K562 (cell line): ENCODE results near the gene PLEKHG1. TPM values are rescaled to one million over a fixed set of nuclear protein-coding genes. Genes with fewer than 3 reads are reported as not detected.

Source experiments
- ATAC-seq: fragments of 200-7000 bp; cut with Tn5 transposase; 3 replicates; pipeline ENCODE4 v1.9.1; 2020; ENCODE audit warnings: moderate library complexity
- BruUV-seq: library from RNA; stranded (reverse); fragments of 400-500 nt; replicated peaks from 2 replicates; lab custom pipeline; 2021; lab: Mats Ljungman, UMichigan
- CTCF ChIA-PET: fragments of 300-600 bp; formaldehyde crosslinking; extraction: SDS; loops from one replicate; lab custom pipeline; 2021; ENCODE audit warnings: low intra/inter-chr PET ratio; lab: Yijun Ruan, JAX
- POLR2A ChIA-PET: fragments of 300-600, 350-650 bp; sonication (Branson Sonifier 250); formaldehyde crosslinking; extraction: SDS; loops from one replicate; lab custom pipeline; 2021; ENCODE audit warnings: antibody characterized with exemption, inconsistent platforms; lab: Yijun Ruan, JAX
- DNase-seq, 4 experiments: peaks; one replicate each; pipeline versions ENCODE4 v3.0.0 to v3.0.0-alpha.2; 2011 to 2018; ENCODE audit warnings: low spot score in 3 of 4, mixed read lengths in 3 of 4; ENCODE audit errors: extremely low read depth in 1 of 4
- FAIRE-seq: peaks from 2 replicates; lab custom pipeline; 2011; peaks lifted over from hg19 to GRCh38; lab: Jason Lieb, UNC
- H2AFZ ChIP-seq: 2 replicates; pipeline ENCODE4 v1.6.0; 2011; ENCODE audit warnings: low read depth, low read length, control low read depth, inconsistent platforms
- H3K27ac ChIP-seq: fragments of 200-600 bp; 3 replicates; pipeline ENCODE4 v1.8.0; 2011; ENCODE audit warnings: low read depth, mild to moderate bottlenecking, control low read depth, inconsistent platforms, low read length, moderate library complexity, mixed read lengths; ENCODE audit errors: extremely low read depth
- H3K27me3 ChIP-seq, 2 experiments: fragments of 300-600 bp in 1 of 2; 2 replicates in 1 of 2; 3 replicates in 1 of 2; pipeline versions ENCODE4 v1.6.0 to v1.8.0; 2011; ENCODE audit warnings: inconsistent platforms in 2 of 2, low read length in 2 of 2, mild to moderate bottlenecking in 1 of 2, mixed read lengths in 1 of 2, moderate library complexity in 1 of 2; ENCODE audit not compliant: control insufficient read depth in 2 of 2, insufficient read depth in 2 of 2
- H3K36me3 ChIP-seq: fragments of 300-600 bp; 3 replicates; pipeline ENCODE4 v1.8.0; 2011; ENCODE audit warnings: mild to moderate bottlenecking, low read length, inconsistent platforms; ENCODE audit not compliant: control insufficient read depth, insufficient read depth
- H3K4me1 ChIP-seq, 2 experiments: fragments of 200-600 bp in 1 of 2; replicated peaks in 1 of 2; 2 replicates in 1 of 2; 3 replicates in 1 of 2; pipeline versions ENCODE4 v1.5.1 to v1.8.0; 2011; ENCODE audit warnings: inconsistent platforms in 2 of 2, low read length in 2 of 2, mild to moderate bottlenecking in 1 of 2, mixed read lengths in 1 of 2, moderate library complexity in 1 of 2; ENCODE audit not compliant: control insufficient read depth in 2 of 2, insufficient read depth in 2 of 2
- H3K4me2 ChIP-seq: 2 replicates; pipeline ENCODE4 v1.6.1; 2011; ENCODE audit warnings: low read length, control low read depth, inconsistent platforms, mixed read lengths; ENCODE audit not compliant: insufficient read depth
- H3K4me3 ChIP-seq: fragments of 200-600 bp; sonication (generic), shearing (Covaris generic); 2 replicates; pipeline ENCODE4 v1.5.1; 2016; ENCODE audit warnings: control low read depth, inconsistent platforms
- H3K79me2 ChIP-seq: fragments of 200-600 bp; 3 replicates; pipeline ENCODE4 v1.8.0; 2011; ENCODE audit warnings: low read length, inconsistent platforms; ENCODE audit not compliant: control insufficient read depth, insufficient read depth
- H3K9ac ChIP-seq, 2 experiments: 2 replicates each; pipeline versions ENCODE4 v1.6.0 to v1.6.1; 2011; ENCODE audit warnings: low read depth in 2 of 2, low read length in 2 of 2, control low read depth in 1 of 2, inconsistent platforms in 1 of 2, mild to moderate bottlenecking in 1 of 2, mixed read lengths in 1 of 2; ENCODE audit not compliant: insufficient read depth in 1 of 2
- H3K9me1 ChIP-seq: one replicate; pipeline ENCODE4 v1.6.0; 2011; ENCODE audit warnings: inconsistent platforms, mild to moderate bottlenecking, low read length, moderate library complexity; ENCODE audit not compliant: control insufficient read depth, insufficient read depth
- H3K9me3 ChIP-seq: replicated peaks from 2 replicates; pipeline ENCODE4 v1.5.1; 2011; ENCODE audit warnings: low read depth, low read length, inconsistent platforms; ENCODE audit not compliant: control insufficient read depth, insufficient read depth
- H4K20me1 ChIP-seq: replicated peaks from 2 replicates; pipeline ENCODE4 v1.6.1; 2011; ENCODE audit warnings: low read length, inconsistent platforms, mixed read lengths; ENCODE audit not compliant: control insufficient read depth, insufficient read depth
- CHD4 ChIP-seq: fragments of 200-600 bp; sonication (generic); IDR thresholded peaks from 3 replicates; pipeline ENCODE4 v1.6.1; 2012; ENCODE audit warnings: low read depth, mild to moderate bottlenecking, mixed read lengths, low read length, inconsistent platforms; ENCODE audit not compliant: insufficient read depth, insufficient replicate concordance, poor library complexity, severe bottlenecking
- FOXM1 ChIP-seq, 2 experiments: fragments of 450-650 bp in 1 of 2; sonication (generic) in 1 of 2; formaldehyde crosslinking in 1 of 2; IDR thresholded peaks; 2 replicates each; pipeline versions ENCODE4 v1.6.1 to v1.9.0; 2017 to 2022; ENCODE audit warnings: low read depth in 2 of 2, mild to moderate bottlenecking in 2 of 2, missing genetic modification reagents in 1 of 2, moderate library complexity in 1 of 2
- MYC ChIP-seq, 2 experiments: fragments of 250-450 bp in 1 of 2; sonication (Bioruptor Pico) in 1 of 2; IDR thresholded peaks; 2 replicates each; pipeline versions ENCODE4 v1.5.1 to v1.6.1; 2012 to 2021; ENCODE audit warnings: low read depth in 2 of 2, borderline replicate concordance in 1 of 2, improper control_type of control experiment in 1 of 2, low read length in 1 of 2, mild to moderate bottlenecking in 1 of 2, moderate library complexity in 1 of 2
- NCOA6 ChIP-seq: fragments of 450-650 bp; IDR thresholded peaks from 2 replicates; pipeline ENCODE4 v1.6.1; 2017; ENCODE audit warnings: mild to moderate bottlenecking
- RFX1 ChIP-seq: fragments of 450-650 bp; IDR thresholded peaks from 2 replicates; pipeline ENCODE4 v1.6.1; 2016; ENCODE audit warnings: mild to moderate bottlenecking, moderate library complexity
- SMARCA5 ChIP-seq: fragments of 450-650 bp; IDR thresholded peaks from 2 replicates; pipeline ENCODE4 v1.6.1; 2016
- SRSF3 ChIP-seq: fragments of 200-400 bp; formaldehyde crosslinking; IDR thresholded peaks from 2 replicates; pipeline ENCODE4 v1.6.1; 2016; ENCODE audit warnings: mild to moderate bottlenecking, low read length, moderate library complexity; ENCODE audit not compliant: insufficient read depth
- TAF1 ChIP-seq: IDR thresholded peaks from 2 replicates; pipeline ENCODE4 v1.6.1; 2011; ENCODE audit warnings: mild to moderate bottlenecking, low read length, moderate library complexity; ENCODE audit not compliant: insufficient read depth, control insufficient read depth, severe bottlenecking; ENCODE audit errors: extremely low read depth
- ZNF217 ChIP-seq: sonication (generic); formaldehyde crosslinking; IDR thresholded peaks from 2 replicates; pipeline ENCODE4 v1.8.0; 2022; ENCODE audit warnings: mild to moderate bottlenecking, missing genetic modification reagents
- ZNF589 ChIP-seq: fragments of 200-800 bp; sonication (Bioruptor generic); IDR thresholded peaks from 2 replicates; pipeline ENCODE4 v1.6.1; 2016; ENCODE audit warnings: low read depth, missing genetic modification characterization, missing compliant biosample characterization
- WGBS: fragments of 100-300 bp; shearing (Covaris generic); methylation state at CpG from one replicate; pipeline ENCODE4 v1.1.6; 2016; ENCODE audit warnings: low coverage, mixed read lengths; ENCODE audit not compliant: insufficient coverage; ENCODE audit errors: missing lambda C conversion rate; 5-methylcytosine and 5-hydroxymethylcytosine counted together
- in situ Hi-C: fragments of 300-500 bp; cut with MboI; formaldehyde crosslinking; loops from 4 replicates; pipeline ENCODE4 v1.15.0; 2018; ENCODE audit warnings: inconsistent platforms, mixed read lengths
- intact Hi-C: fragments of 100-400 bp; cut with micrococcal nuclease; formaldehyde crosslinking; loops from 2 replicates; pipeline ENCODE4 v1.14.2; 2022
- polyA plus RNA-seq, 8 experiments: library from polyadenylated mRNA; depleted of rRNA in 4 of 8; stranded (reverse) in 5 of 8; unstranded in 3 of 8; fragments of >200 nt; fragmentation: Nextera tagmentation in 2 of 8; fragmentation: Illumina TruSeq in 1 of 8; extraction: Ambion mirVana in 2 of 8; extraction: Trizol in 1 of 8; gene quantifications; 2 replicates each; pipeline versions ENCODE4 v1.2.1 to v1.2.3, GENCODE V29; 2011 to 2014; ENCODE audit warnings: inconsistent platforms in 1 of 8, missing spikeins in 1 of 8
- total RNA-seq, 7 experiments: library from RNA; depleted of rRNA in 6 of 7; stranded (reverse); fragments of >200 nt in 6 of 7; fragmentation: Illumina TruSeq in 2 of 7; extraction: Trizol in 2 of 7; gene quantifications; 2 replicates each; pipeline versions ENCODE4 v1.2.1 to v1.2.3, GENCODE V29; 2011 to 2021; ENCODE audit warnings: low replicate concordance in 1 of 7
- TF ChIP-seq, protein P1 (sequence below), 2 experiments: fragments of 450-650 bp; conservative IDR thresholded peaks; 2 replicates each; pipeline ENCODE4 v1.6.1; 2017; ENCODE audit warnings: mild to moderate bottlenecking in 2 of 2, moderate library complexity in 2 of 2
- TF ChIP-seq, protein P2 (sequence below): fragments of 250-450 bp; sonication (Bioruptor Pico); IDR thresholded peaks from 2 replicates; pipeline ENCODE4 v1.4.0; 2020
- TF ChIP-seq, protein P3 (sequence below): sonication (generic); formaldehyde crosslinking; IDR thresholded peaks from 2 replicates; pipeline ENCODE4 v1.8.1; 2022; ENCODE audit warnings: missing genetic modification reagents

Gene PLEKHG1
- total and polyA plus RNA-seq, 9 of the 15 experiments (the other 6 are each of a cell fraction or from before 2014, with no cell fraction given), result 0.03 to 0.16 (median 0.03) TPM; not detected in 6

DNA sequence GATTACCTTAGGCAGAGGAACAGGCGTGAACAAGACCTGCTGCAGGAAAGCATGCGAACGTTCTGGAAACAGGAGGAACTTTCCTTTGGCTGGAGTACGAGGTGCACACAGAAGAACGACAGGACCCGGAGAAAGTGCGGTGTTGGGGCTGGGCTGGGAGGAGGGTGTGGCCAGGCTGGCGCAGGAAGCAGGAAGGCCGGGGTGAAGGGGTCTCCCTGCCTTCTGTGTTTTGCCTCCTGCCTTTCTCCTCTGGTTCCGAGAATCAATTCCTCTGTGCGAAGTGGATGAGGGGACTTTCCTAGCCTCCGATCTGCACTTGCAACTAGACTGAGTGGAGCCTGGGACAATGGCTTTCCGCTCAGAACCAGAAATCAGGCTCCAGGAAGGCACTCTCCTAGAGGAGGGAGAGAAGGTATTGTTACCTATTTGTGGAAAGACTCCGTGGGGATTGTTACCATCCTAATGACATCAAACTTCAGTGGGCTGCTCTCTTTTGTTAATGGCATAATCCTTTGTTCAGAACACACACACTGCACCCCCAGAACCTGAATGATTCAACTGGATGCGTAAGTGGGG, 22.9 kb upstream of the PLEKHG1 start (continued):
- TF ChIP-seq, protein P1, sequence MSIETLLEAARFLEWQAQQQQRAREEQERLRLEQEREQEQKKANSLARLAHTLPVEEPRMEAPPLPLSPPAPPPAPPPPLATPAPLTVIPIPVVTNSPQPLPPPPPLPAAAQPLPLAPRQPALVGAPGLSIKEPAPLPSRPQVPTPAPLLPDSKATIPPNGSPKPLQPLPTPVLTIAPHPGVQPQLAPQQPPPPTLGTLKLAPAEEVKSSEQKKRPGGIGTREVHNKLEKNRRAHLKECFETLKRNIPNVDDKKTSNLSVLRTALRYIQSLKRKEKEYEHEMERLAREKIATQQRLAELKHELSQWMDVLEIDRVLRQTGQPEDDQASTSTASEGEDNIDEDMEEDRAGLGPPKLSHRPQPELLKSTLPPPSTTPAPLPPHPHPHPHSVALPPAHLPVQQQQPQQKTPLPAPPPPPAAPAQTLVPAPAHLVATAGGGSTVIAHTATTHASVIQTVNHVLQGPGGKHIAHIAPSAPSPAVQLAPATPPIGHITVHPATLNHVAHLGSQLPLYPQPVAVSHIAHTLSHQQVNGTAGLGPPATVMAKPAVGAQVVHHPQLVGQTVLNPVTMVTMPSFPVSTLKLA (conservative IDR thresholded peaks at IDR 0.05), result no peak
- TF ChIP-seq NCOA6 (no peak), ZNF217 (no peak), CHD4 (no peak), ZNF589 (CRISPR knock-in tag) (no peak)

DNA sequence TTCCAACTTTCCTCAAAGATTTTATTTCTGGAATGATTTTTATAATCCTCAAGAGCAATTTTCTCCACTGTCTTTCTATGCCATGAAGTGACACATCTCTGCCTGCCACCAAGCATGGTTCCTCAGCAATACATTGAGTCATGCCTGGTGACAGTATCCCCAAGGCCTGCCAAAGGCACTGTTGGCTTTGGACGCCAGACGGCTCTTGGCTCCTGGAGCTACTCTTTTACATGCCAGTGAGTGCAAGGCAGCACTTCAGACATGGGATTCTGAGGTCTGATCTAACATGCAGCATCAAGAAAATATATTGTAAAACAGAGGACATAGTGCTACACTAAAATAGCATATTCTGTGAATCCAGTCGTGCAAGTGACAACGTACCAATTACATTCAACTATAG, 20.1 kb upstream of the PLEKHG1 start:
- DNase-seq (no peak), FAIRE-seq (no peak), ATAC-seq (no peak)
- Histone ChIP-seq H3K9ac (no peak overlapping the region), H3K79me2 (no peaks in the 10 kb centered on the region), H2AFZ (no peak overlapping the region), H3K4me3 (no peak overlapping the region), H3K27me3 (peaks cover 7 to 21% of the 10 kb centered on the region in 2 experiments), H3K9me3 (no peaks in the 10 kb centered on the region), H3K4me1 (no peaks in the 10 kb centered on the region), H3K36me3 (no peaks in the 10 kb centered on the region), H3K4me2 (no peak overlapping the region), H3K27ac (no peak overlapping the region), H4K20me1 (no peaks in the 10 kb centered on the region), H3K9me1 (no peaks in the 10 kb centered on the region)
- no TSS peak for BruUV-seq
- in situ Hi-C loops, result no loop called here
- CTCF ChIA-PET, result no interaction called here
- TF ChIP-seq RFX1 (no peak), FOXM1 (IDR thresholded peaks at IDR 0.05; ENCODE audit: low read depth) (no peak), FOXM1 (CRISPR knock-in tag; IDR thresholded peaks at IDR 0.05; ENCODE audit: low read depth) (no peak), TAF1 (no peak), SRSF3 (no peak), SMARCA5 (no peak), MYC (IDR thresholded peaks at IDR 0.05; ENCODE audit: low read depth, low read length) (no peak), MYC (CRISPR knock-in tag; IDR thresholded peaks at IDR 0.05; ENCODE audit: borderline replicate concordance, low read depth) (no peak)
- TF ChIP-seq, protein P2, sequence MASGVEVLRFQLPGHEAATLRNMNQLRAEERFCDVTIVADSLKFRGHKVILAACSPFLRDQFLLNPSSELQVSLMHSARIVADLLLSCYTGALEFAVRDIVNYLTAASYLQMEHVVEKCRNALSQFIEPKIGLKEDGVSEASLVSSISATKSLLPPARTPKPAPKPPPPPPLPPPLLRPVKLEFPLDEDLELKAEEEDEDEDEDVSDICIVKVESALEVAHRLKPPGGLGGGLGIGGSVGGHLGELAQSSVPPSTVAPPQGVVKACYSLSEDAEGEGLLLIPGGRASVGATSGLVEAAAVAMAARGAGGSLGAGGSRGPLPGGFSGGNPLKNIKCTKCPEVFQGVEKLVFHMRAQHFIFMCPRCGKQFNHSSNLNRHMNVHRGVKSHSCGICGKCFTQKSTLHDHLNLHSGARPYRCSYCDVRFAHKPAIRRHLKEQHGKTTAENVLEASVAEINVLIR (CRISPR knock-in tag), result no peak
- TF ChIP-seq, protein P3, sequence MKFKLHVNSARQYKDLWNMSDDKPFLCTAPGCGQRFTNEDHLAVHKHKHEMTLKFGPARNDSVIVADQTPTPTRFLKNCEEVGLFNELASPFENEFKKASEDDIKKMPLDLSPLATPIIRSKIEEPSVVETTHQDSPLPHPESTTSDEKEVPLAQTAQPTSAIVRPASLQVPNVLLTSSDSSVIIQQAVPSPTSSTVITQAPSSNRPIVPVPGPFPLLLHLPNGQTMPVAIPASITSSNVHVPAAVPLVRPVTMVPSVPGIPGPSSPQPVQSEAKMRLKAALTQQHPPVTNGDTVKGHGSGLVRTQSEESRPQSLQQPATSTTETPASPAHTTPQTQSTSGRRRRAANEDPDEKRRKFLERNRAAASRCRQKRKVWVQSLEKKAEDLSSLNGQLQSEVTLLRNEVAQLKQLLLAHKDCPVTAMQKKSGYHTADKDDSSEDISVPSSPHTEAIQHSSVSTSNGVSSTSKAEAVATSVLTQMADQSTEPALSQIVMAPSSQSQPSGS (CRISPR knock-in tag), result no peak
- POLR2A ChIA-PET, result interaction anchor here (0.6 kb wide), 2 partner anchors 28 to 114 kb away, joined by 3 to 4 read pairs; no protein-coding TSS in a partner anchor
- WGBS, result 0% methylated on average over 4 of the region's 4 CpGs
- intact Hi-C loops, result no loop called here
